ENCODE data around the gene EDAR. TPM values are rescaled to one million over a fixed set of nuclear protein-coding genes. Genes with fewer than 3 reads are reported as not detected.

Gene EDAR
- total RNA-seq, 6 donors from 2014 or later, result under 0.01 to 0.13 (median 0.09) TPM; not detected in 3

GRCh38 chr2:108925735-108926134 is 63.3 kb downstream of the EDAR start:
- TF ChIP-seq POLR2AphosphoS5 (IDR thresholded peaks at IDR 0.05) (no peak), POLR2A (IDR thresholded peaks at IDR 0.05) (no peak), EP300 (IDR thresholded peaks at IDR 0.05) (no peak), CTCF (IDR thresholded peaks at IDR 0.05) (no peak)
- no peaks in the 10 kb centered on the region for H3K9me3 ChIP-seq
- no peaks in the 10 kb centered on the region for H3K27me3 ChIP-seq
- 87 to 95% methylated on average over 8 of the region's 8 CpGs for WGBS, 2 donors
- no peaks in the 10 kb centered on the region for H3K36me3 ChIP-seq
- DNase-seq (no peak), ATAC-seq (ENCODE audit: low FRiP score in 2 of 2) (no peak)
- H3K27ac ChIP-seq, result no peak overlapping the region
- H3K4me1 ChIP-seq, result no peaks in the 10 kb centered on the region
- no peak overlapping the region for H3K4me3 ChIP-seq

GRCh38 chr2:108925286-108925685 is 63.7 kb downstream of the EDAR start:
- Histone ChIP-seq H3K27ac (no peak overlapping the region), H3K27me3 (no peaks in the 10 kb centered on the region), H3K9me3 (no peaks in the 10 kb centered on the region), H3K4me1 (no peaks in the 10 kb centered on the region), H3K4me3 (no peak overlapping the region), H3K36me3 (no peaks in the 10 kb centered on the region)
- WGBS, 2 donors, result 78 to 79% methylated on average over 4 to 6 of the region's 6 CpGs
- DNase-seq, result no peak
- no peak for TF ChIP-seq POLR2AphosphoS5 (IDR thresholded peaks at IDR 0.05)
- TF ChIP-seq POLR2A (IDR thresholded peaks at IDR 0.05), result no peak
- no peak for ATAC-seq (ENCODE audit: low FRiP score in 2 of 2)

- WGBS, 2 donors, result 85 to 87% methylated on average over 14 of the region's 14 CpGs
- DNase-seq, result no peak
- ATAC-seq (ENCODE audit: low FRiP score in 2 of 2), result no peak
- TF ChIP-seq EP300 (IDR thresholded peaks at IDR 0.05) (no peak), CTCF (IDR thresholded peaks at IDR 0.05) (no peak), POLR2AphosphoS5 (IDR thresholded peaks at IDR 0.05) (no peak), POLR2A (IDR thresholded peaks at IDR 0.05) (no peak)
- Histone ChIP-seq H3K36me3 (no peaks in the 10 kb centered on the region), H3K4me3 (no peak overlapping the region), H3K4me1 (no peaks in the 10 kb centered on the region), H3K27ac (no peak overlapping the region), H3K9me3 (no peaks in the 10 kb centered on the region), H3K27me3 (no peaks in the 10 kb centered on the region)
Measured at GRCh38 chr2:108924580-108925251, 64.3 kb downstream of the EDAR start.

GRCh38 chr2:108923736-108924579 is 65.1 kb downstream of the EDAR start:
- H3K9me3 ChIP-seq, result no peaks in the 10 kb centered on the region
- no peak overlapping the region for H3K27ac ChIP-seq
- ATAC-seq (ENCODE audit: low FRiP score in 2 of 2) (no peak), DNase-seq (no peak)
- WGBS, 2 donors, result 86 to 95% methylated on average over 9 to 13 of the region's 13 CpGs
- TF ChIP-seq EP300 (IDR thresholded peaks at IDR 0.05), result no peak
- no peak for TF ChIP-seq POLR2A (IDR thresholded peaks at IDR 0.05)
- no peak for TF ChIP-seq CTCF (IDR thresholded peaks at IDR 0.05)
- TF ChIP-seq POLR2AphosphoS5 (IDR thresholded peaks at IDR 0.05), result no peak
- no peaks in the 10 kb centered on the region for H3K27me3 ChIP-seq
- H3K36me3 ChIP-seq, result no peaks in the 10 kb centered on the region
- H3K4me3 ChIP-seq, result no peak overlapping the region
- no peaks in the 10 kb centered on the region for H3K4me1 ChIP-seq

GRCh38 chr2:108923019-108923700 is 65.9 kb downstream of the EDAR start:
- DNase-seq (no peak), ATAC-seq (ENCODE audit: low FRiP score in 2 of 2) (no peak)
- H3K9me3 ChIP-seq, result no peaks in the 10 kb centered on the region
- H3K4me3 ChIP-seq, result no peak overlapping the region
- TF ChIP-seq CTCF (IDR thresholded peaks at IDR 0.05) (no peak), POLR2A (IDR thresholded peaks at IDR 0.05) (no peak), POLR2AphosphoS5 (IDR thresholded peaks at IDR 0.05) (no peak), EP300 (IDR thresholded peaks at IDR 0.05) (no peak)
- no peaks in the 10 kb centered on the region for H3K4me1 ChIP-seq
- no peaks in the 10 kb centered on the region for H3K27me3 ChIP-seq
- WGBS, 2 donors, result 73 to 75% methylated on average over 12 of the region's 12 CpGs
- H3K36me3 ChIP-seq, result no peaks in the 10 kb centered on the region
- H3K27ac ChIP-seq, result no peak overlapping the region

Measured in upper lobe of left lung (tissue), 6 donors.